HG02852 (cell line): Measurements from ENCODE around the gene JUP.

Source experiments
- ATAC-seq: cut with Tn5 transposase; IDR thresholded peaks from one replicate; pipeline ENCODE4 v1.9.1; 2021; ENCODE audit warnings: mild to moderate bottlenecking, moderate library complexity; ENCODE audit not compliant: unreplicated experiment

Gene JUP

DNA sequence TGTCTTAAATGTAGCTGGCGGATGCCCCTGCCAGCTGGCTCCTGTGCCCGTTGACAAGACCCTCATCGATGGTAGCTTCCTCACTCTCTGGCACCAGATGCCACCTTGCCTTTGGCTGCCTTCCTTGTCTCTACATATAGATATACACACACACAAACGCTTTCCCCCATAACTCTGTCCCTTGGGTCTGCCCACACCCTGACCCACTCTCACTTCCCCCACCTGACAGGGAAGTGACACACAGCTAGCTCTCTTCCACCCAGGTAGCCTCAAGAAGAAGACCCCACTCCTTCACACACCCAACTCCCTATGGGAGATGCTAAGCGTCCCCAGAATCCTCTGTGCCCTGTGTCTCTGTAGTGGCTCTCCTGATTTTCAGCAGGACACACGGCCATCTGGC is 25.6 kb downstream of the JUP start:
- ATAC-seq: no peak

DNA sequence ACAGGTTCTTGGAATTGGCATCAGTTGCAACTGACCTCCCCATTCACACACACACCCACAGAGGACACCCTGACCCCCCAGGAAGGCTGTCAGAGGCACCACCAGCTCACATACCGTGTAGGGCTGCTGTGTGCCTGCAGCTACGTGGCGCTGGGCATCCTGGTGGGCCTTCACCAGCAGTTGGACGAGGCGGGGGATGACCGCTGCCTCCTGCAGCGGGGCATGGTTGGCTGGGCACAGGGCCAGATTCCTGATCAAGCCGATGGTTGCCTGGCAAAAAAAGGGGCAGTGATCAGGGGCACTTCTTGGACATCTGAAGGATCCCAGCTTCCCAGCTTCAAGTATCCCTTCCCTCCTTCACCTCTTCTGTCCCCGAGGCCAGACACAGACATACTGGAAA is 27.9 kb downstream of the JUP start:
- no peak for ATAC-seq

DNA sequence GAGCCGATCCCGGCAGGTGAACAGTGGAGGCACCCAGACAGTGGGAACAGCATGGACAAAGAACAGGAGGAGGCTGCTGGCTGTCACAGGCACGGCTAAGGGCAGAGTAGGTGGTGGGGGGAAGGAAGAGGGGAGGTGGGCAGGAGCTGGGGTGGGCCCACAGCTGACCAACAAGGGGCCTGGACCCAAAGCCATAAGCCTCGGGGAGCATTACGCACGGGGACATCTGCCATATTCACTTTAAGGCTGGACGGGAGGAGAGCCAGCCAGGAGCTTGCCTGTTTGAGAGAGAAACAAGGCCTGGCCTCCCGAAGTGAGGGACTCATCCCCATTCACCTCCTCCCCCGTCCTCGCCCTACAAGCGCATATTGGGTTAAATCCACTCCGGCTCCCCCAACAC is 32.4 kb downstream of the JUP start:
- ATAC-seq: no peak

DNA sequence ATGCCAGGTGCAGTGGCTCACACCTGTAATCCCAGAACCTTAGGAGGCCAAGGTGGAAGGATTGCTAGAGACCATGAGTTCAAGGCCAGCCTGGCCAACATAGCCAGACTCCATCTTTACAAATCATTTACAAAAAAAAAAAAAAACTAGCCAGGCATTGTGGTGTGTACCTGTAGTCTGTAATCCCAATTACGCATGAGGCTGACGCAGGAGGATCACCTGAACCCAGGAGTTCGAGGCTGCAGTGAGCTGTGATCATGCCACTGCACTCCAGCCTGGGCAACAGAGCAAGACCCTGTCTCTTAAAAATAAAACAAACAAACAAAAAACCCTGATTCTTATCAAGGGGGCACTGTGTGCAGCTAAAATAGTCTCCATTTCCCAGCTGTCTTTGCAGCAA is 35.2 kb downstream of the JUP start:
- ATAC-seq: no peak

DNA sequence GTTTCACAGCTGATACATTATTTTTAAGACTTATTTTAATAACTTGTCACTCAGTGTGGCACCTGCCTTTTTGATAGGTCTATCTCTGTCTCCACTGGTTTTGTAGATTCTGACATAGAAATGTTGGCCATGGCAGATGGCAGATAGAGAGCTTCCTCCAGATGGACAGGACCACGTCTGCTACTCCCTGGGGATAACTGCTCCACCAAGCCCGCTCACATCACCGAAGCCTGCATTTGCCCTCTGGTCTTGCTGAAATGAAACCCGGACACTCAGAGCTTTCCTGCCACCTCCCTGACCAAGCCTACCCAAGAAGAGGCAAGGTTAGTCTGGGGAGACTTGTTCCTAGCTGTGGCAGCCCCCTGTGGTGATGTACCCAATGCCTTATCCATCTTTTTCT is 35.6 kb downstream of the JUP start:
- no peak for ATAC-seq

DNA sequence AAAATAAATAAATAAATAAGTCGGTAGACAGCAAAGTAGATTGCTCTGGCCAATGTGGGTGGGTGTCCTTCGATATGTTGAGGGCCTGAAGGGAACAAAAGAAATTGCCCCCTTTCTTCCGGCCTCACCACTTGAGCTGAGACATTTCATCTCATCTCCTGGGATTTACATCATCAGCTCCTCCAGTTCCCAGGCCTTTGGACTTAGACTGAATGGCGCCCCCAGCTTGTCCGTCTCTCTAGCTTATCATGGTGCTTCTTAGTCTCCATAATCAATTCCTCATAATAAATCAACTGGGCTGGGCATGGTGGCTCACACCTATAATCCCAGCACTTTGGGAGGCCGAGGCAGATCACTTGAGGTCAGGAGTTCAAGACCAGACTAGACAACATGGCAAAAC is 38.2 kb downstream of the JUP start:
- no peak for ATAC-seq

DNA sequence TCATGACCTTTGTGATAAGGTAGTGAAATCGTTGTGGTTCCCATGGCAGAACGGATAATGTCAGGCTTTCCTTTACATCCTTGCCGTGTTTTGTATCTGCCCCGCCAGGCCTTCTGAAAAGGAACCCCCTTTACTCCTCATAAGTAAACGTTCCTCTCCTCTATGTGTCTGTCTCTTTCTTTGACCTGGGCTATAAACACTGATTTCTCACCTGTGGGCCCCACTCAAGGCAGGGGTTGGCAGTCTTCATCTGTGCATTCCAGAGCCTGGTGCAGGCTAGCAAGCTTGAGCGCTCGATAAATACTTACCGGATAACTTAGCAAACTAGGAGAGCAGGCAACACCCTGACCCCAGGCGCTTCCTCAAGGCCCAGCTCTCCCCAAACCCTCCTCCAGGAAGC is 44.8 kb downstream of the JUP start:
- ATAC-seq: no peak

DNA sequence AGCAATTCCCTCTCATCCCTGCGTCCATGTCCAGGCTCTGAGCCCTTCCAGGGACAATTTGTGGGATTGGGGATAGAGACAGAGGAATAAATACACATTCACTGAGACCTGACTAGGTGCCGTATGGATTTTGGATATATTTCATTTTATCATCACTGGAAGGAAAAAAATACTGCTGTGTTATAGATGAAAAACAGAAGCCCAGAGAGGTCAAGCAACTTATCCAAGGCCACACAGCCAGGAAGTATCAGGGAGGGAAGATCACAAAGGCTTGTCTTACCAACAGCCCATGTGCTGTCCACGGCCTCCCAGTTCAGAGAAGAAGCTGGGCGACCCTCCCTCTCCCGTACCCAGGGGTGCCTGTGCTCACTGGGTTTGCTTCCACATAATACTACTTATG is 46.0 kb downstream of the JUP start:
- ATAC-seq: no peak

DNA sequence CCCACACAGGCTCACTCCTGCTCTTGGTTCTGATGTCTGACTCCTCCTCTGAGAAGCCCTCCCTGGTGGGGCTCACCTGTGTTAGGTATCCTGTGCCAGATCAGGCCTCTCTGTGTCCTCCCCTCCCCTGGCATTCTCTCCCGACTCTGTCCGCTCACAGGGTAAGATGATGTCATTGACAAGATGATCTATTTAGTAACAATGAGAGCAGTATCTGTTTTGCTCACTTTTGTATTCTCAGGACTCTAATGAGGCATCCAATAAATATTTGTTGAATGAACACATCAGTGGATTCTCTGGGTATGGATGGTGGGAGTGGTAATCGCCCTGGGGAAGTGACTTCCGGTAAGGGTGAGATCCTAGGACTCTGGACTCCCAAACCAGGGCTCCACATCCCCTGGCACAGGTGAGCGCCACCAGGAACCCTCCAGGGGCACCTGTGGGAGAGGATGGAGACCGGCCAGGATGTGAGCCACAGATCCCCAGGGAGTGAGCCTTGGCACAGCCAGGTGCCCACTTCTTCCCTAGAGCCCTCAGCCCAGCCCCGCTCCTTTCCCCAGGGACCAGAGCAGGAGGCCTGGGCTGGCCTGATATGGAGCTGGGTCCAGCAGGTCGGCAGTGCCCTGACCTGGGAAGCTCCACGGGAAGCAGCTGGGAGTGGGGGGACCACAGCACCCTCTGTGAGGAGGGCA is 46.7 kb downstream of the JUP start:
- no peak for ATAC-seq

DNA sequence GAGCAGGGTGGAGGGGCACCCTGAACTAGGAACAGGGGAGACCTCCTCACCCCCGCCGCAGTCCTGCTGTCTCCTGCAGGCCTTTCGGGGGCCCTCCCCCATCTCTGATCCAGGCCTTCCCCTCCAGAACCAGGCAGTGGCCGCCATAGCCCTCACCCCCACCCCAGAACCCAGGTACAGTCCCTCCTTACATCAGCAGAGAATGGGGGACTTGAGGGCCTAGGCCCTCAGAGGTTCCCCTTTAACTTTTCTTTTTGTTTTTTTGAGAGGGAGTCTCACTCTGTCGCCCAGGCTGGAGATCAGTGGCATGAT is 47.8 kb downstream of the JUP start:
- no peak for ATAC-seq

DNA sequence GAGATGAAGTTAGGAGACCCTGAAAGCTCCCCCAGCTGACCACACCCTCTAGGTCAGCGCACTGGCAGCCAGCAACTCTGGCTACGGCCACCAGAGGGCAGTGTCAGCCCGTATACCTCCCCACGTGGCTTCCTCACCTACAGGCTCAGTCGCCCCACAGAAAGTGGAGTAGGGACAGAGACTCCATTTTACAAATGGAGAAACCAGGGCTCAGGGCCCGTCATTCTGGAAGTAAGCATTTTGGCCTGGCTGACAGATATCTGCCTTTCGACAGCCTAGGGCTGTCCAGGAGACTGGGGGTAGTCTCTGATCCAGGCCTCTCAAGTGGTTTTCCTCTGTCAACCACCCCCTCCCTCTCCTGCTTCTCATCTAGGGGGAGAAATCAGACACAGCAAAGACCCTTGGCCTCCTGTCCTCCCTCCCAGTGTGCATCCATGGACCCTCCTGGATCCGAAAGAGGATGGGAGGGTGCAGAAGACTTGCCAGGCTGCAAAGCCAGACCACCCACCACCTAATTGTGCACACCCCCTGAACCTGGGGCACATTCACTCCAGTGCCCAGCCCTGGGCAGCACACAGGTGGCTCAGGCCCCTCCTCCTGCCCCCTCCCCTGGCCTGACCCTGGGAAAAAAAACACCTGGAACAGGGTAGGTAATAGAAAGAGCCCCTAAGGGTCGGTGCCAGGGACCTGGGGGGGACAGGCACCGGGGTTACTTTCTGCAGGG is 48.3 kb downstream of the JUP start:
- ATAC-seq: peak; percentile 66

DNA sequence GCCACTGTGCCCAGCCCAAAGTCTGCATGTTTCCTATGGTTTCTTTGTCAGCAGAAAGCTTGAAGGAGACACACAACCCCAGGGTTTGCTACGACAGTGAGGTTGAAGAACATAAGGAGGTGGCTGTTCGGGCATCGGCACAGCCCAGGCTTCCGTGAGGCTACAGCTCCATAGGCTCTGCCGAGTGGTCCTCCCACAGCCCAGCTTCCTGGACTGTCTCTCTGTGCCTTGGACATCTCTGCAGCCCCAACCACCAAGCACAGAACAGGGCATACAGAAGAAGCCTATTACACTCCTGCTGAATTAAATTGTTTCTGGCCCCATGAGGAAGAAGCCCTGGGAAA is 48.9 kb downstream of the JUP start:
- no peak for ATAC-seq

DNA sequence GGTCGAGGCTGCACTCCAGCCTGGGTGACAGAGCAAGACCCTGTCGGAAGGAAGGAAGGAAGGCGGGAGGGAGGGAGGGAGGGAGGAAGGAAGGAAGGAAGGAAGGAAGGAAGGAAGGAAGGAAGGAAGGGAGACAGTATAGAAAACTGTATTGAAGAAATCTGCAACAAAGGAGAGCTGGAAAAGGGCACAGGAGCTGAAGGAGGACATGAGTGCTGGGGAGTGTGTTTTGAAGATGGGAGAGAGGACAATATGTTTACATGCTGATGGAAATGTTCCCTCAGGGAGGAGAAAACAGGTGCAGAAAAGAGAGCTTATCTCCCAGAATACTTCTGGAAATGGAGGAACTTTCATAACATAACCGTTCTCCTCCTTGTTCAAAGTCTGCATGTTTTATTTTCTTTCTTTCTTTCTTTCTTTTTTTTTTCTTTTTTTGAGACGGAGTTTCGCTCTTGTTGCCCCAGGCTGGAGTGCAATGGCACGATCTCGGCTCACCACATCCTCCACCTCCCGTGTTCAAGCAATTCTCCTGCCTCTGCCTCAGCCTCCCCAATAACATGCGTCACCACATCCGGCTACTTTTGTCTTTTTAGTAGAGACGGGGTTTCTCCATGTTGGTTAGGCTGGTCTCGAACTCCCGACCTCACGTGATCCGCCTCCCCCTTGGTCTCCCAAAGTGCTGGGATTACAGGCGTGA is 49.4 kb downstream of the JUP start:
- ATAC-seq: no peak

DNA sequence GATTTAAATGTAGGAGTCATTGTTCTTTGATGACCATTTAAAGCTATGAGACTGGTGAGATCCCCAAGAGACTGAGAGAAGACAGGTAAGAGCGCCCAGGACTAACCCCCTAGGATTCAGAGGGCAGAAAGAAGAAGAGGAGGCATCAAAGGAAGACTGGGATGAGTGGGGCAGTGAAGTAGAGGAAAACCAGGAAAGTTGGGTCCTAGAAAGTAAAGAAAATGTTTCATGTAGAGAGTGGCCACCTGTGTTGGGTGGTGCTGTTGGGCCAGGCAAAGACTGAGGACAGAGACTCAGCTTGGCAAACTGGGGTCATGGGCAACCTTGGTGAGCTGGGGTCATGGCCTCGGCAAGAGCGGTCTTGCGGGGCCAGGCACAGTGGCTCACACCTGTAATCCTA is 50.8 kb downstream of the JUP start:
- no peak for ATAC-seq

DNA sequence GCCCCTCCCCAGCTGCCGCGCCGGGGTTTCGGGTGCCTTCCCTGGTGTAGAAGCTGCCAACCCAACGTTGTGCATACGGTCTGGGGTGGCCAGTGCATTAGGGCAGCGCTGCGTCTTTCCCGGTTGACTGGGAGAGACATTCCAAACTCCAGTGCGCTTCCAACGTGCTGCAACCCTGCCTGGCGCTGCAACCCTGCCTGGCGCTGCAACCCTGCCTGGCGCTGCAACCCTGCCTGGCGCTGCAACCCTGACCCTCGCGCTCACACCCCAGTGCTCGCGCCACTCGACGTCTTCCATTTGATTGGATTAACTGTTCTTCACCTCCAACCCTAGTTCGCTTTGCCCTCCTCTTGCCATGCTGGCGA is 51.6 kb downstream of the JUP start:
- ATAC-seq: no peak

DNA sequence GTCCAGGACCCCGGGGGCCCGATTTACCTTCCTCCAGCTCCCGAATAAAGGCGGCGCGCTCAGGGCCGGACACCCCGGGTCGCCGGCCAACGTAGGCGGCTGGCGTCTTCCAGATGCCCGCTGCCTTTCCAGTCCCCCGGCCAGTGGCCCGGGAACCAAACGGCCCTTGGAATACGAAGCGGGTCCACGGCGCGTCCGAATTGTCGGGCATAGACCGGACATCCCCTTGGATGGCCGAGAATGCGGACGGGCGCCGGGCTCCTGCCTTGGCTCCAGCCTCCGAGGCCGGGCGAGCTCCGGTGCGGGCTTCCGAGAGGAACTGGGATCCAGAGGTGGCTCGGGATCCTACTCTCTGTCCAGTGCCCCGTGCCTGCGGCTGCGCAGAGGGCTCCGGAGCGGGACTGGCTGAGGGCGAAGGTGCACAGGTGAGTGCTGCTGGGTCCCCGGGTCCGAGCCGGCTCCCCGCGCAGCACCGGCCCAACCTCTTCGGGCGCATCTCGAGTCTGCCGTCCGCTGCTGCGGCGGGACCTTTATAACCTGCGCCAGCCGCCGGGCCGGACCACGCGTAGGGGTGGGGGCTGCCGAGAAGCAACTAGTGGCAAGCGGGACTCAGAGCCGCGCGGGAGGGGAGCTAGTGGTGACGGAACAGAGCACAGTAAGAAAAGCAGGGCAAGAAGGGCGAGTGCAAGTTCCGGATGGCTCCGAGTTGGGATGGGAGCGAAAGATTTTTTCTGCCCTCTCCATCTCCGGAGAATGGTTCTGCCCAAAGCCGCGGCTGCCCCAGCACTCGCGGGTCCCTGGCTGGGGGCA is 52.2 kb downstream of the JUP start, which contains the start of gene HAP1:
TSS of gene HAP1 (minus strand) at position 505 of the 810 bp plus-strand sequence. CDS start at position 496, 9 bp downstream.
- ATAC-seq: no peak

DNA sequence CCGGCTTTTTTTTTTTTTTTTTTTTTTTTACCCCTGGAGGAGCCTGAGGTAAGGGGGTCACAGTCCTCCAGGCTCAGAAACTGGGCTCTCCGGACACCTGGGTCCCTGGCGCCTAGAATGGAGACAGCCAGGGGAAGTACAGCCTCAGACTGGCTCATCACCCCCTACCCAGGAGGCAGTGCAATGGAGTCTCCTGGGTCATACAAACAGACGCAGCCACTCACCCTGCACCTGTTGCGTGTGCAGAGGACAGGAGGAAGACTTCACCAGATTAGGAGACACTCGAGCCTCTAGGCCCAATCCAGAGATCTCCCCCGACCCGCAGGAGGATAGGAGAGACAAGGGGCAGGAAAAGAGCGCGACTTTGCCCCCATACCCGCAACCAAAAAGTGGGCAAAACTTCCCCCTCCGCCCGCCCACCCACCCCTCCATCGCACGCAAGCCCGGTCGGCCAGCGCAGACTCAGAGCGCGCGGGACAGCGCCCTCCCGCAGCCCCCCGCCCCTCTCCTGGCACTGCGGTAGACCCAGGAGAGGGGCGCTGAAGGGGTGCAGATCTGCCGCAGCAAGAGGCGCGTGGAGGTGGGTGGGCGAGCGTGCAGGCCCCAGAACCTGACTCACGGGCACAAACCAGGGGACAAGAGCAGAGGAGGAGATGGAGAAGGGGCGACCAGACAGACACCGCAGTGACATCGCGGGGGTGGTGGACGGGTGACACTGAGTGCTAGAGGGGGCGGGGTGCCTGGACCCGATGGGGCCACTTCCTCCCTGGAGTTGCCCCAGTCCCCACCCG is 53.0 kb downstream of the JUP start:
- no peak for ATAC-seq

DNA sequence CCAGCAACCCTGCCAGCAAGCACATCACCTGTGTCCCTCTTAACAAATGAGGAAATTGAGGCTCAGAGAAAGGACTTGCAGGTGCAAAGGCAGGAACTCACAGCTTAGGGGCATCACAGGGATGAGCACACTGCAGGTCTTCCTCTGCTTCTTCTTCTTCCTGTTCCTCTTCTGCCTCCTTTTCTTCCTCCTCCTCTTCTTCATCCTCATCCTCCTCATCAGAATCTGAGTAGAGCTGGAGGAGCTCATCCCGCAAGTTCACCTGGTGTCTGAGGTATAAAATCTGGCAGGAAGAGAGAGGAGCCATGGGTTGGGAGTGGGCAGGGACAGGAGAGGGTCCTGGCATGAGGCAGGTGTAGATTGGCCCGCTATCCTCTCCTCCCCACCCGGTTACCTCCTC is 54.7 kb downstream of the JUP start:
- ATAC-seq: no peak

DNA sequence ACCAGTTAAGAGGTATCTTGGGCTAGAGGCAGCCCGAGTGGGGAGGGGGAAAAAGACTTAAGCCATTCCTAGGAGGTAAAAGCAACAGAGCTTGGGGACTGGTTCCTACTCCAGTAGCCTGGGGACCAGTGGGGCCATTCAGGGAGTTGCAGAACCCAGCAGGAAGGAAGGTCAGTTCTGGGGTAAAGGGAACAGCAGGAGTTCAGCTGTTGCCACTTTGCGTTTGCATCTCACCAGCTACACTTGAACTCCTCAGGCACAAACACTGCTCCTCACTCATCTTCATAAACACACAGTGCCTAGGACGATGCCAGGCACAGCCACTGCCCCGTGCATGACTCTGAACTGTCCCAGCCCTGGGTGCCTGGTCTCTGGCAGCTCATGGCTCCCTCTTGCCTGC is 56.0 kb downstream of the JUP start:
- no peak for ATAC-seq

DNA sequence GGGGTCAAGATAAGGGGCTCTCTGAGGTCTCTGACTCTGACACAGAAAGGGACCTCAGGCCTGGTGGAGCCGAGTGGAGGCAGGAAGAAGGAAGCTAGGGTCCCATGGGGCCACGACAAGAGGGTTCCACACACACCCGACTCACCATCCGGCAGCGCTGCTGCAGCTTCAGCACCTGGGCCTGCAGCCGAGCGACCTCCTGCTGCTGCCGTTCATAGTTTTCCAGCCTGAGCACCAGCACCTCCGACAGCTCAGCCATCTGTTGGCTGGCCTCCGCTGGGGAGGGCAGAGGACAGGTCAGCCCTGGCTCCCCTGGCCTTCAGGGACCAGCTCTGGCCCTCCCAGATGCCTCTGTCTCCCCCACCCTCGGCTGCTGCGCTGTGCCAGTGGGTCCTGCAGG is 58.5 kb downstream of the JUP start:
- ATAC-seq: no peak

DNA sequence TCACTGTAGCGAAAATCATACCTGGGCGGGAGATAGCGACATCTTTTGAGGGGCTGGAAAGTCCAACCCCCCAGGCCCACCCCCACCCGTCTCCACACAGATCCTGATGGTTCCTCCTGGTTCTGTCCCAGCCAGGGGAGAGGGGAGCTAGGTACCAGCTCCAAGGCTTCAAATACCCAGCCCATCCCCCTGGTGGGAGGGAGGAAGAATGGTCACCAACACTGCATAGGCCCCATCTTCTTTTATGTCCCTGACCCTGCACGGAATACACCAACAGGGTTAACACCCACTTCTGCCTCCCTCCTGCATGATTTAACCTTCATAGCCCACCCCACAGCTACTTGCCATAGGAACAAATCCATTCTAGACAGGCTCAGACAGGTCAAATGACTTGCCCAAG is 61.4 kb downstream of the JUP start:
- no peak for ATAC-seq
